Omental fat pad (tissue), 4 donors: ENCODE results near the gene GAREM1. TPM values are rescaled to one million over a fixed set of nuclear protein-coding genes. Genes with fewer than 3 reads are reported as not detected.
A peak's percentile ranks its signal among the peaks of the same experiment; 100 is the strongest.

Source experiments
- ATAC-seq: fragments of 150-250 bp; one replicate; pipeline ENCODE4 v1.9.1; 2016; ENCODE audit warnings: mild to moderate bottlenecking, moderate library complexity; ENCODE audit not compliant: low FRiP score
- DNase-seq: peaks from one replicate; pipeline ENCODE4 v3.0.0-alpha.2; 2019; ENCODE audit warnings: low spot score
- CTCF ChIP-seq, 3 donors: fragments of 450-650 bp; IDR thresholded peaks; one replicate each; pipeline ENCODE4 v1.5.1; 2016 to 2017; ENCODE audit warnings: antibody characterized with exemption in 3 of 3, mild to moderate bottlenecking in 3 of 3, moderate library complexity in 2 of 3
- total RNA-seq, 4 donors: library from RNA; depleted of rRNA; stranded (reverse); fragments of >200 nt; gene quantifications; one replicate each; pipeline ENCODE4 v1.1.0, GENCODE V29; 2016

Gene GAREM1
- total RNA-seq, 4 donors from 2014 or later: 11.2 to 22.4 (median 13.8) TPM

GRCh38 chr18:32386471-32386870, 84.2 kb downstream of the GAREM1 start:
- ATAC-seq (no peak), DNase-seq (no peak)
- TF ChIP-seq CTCF (IDR thresholded peaks at IDR 0.05): no peak

- DNase-seq (no peak), ATAC-seq (peak; percentile 68)
- no peak for TF ChIP-seq CTCF (IDR thresholded peaks at IDR 0.05)
Measured at GRCh38 chr18:32383050-32383819, 87.4 kb downstream of the GAREM1 start.

GRCh38 chr18:32381761-32382160, 88.9 kb downstream of the GAREM1 start:
- DNase-seq: no peak
- no peak for ATAC-seq
- TF ChIP-seq CTCF (IDR thresholded peaks at IDR 0.05): no peak

GRCh38 chr18:32380559-32380958, 90.1 kb downstream of the GAREM1 start:
- DNase-seq (no peak), ATAC-seq (no peak)
- TF ChIP-seq CTCF (IDR thresholded peaks at IDR 0.05): no peak

- ATAC-seq (no peak), DNase-seq (no peak)
- no peak for TF ChIP-seq CTCF (IDR thresholded peaks at IDR 0.05)
Measured at GRCh38 chr18:32379891-32380290, 90.8 kb downstream of the GAREM1 start.

- TF ChIP-seq CTCF (IDR thresholded peaks at IDR 0.05): no peak
- ATAC-seq (peak; percentile 85), DNase-seq (no peak)
Measured at GRCh38 chr18:32378705-32379104, 92.0 kb downstream of the GAREM1 start.

- no peak for DNase-seq
- no peak for TF ChIP-seq CTCF (IDR thresholded peaks at IDR 0.05)
- no peak for ATAC-seq
Measured at GRCh38 chr18:32373995-32374394, 96.7 kb downstream of the GAREM1 start.
